ENCODE measurements around the gene IQSEC1.

Gene IQSEC1

GRCh38 chr3:13013994-13014754 lies 59.1 kb downstream of the IQSEC1 start:
- DNase-seq, result no peak

GRCh38 chr3:13013566-13013965 lies 59.7 kb downstream of the IQSEC1 start:
- DNase-seq, result no peak

- DNase-seq, result no peak
These were observed 60.1 kb downstream of the IQSEC1 start for GRCh38 chr3:13013151-13013561.

DNA sequence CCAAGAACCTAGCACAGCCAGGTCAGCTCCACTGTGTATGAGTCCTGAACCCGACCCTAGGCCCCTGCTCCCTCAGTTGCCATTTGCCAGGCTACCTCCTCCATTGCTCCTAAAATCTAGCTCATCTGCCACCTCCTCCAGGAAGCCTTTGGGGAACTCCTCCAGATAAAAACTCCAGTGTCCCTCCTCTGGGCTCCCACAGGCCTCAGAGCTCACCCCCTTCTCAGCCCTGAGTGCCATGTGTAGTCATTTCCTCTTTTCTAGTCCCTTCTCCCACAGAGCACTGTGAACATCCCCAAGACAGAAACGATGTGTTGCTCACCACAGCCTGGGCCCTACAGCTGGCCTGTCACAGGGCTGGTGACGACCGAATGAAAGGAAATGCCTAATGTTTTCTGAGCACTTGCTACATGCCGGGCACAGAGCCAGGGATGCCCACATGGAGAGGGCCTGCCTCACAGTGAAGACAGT lies 61.0 kb downstream of the IQSEC1 start:
- no peak for DNase-seq

GRCh38 chr3:13011573-13012220 lies 61.5 kb downstream of the IQSEC1 start:
- DNase-seq, result no peak

- DNase-seq, result no peak
These were observed 62.3 kb downstream of the IQSEC1 start for GRCh38 chr3:13010780-13011572.

- DNase-seq, result no peak
These were observed 63.3 kb downstream of the IQSEC1 start for GRCh38 chr3:13009946-13010315.

DNA sequence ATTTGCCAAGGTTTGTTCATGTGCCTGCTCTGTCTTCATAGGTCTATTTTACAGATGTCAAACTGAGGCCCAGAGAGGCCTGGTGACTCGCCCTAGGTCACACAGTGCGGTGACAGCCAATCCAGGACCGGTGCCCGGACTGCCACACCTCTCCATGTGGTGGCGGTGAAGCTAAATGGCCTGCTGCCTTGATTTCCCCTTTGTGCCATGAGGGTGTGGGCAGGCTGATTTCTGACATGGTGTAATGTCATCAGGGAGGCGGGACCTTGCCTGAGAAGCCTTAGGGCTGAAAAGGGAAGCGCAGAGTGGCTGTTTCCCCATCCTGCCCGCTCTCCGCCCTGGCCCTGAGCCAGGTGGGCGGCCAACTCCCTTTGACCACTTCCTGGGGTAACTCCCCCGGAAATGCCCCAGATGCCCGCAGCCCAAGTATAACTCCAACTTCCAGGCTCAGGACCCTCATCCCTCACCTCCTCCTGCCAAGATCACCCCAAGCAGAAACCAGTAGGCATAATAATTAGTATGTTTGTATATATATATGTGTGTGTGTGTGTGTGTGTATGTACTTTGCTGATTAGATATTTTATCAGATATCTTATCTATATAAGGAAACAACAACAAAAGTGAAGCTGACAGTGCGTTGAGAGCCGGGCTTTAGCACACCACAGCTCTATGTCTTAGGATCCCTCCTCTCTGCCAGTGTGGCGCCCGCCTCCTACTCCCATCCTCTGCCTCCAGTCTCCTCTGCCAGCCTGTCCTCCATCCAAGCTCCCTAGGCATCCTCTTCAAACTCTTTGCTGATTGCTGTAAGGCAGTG lies 63.9 kb downstream of the IQSEC1 start:
- DNase-seq, result no peak

- no peak for DNase-seq
These were observed 64.9 kb downstream of the IQSEC1 start for GRCh38 chr3:13008155-13008995.

DNA sequence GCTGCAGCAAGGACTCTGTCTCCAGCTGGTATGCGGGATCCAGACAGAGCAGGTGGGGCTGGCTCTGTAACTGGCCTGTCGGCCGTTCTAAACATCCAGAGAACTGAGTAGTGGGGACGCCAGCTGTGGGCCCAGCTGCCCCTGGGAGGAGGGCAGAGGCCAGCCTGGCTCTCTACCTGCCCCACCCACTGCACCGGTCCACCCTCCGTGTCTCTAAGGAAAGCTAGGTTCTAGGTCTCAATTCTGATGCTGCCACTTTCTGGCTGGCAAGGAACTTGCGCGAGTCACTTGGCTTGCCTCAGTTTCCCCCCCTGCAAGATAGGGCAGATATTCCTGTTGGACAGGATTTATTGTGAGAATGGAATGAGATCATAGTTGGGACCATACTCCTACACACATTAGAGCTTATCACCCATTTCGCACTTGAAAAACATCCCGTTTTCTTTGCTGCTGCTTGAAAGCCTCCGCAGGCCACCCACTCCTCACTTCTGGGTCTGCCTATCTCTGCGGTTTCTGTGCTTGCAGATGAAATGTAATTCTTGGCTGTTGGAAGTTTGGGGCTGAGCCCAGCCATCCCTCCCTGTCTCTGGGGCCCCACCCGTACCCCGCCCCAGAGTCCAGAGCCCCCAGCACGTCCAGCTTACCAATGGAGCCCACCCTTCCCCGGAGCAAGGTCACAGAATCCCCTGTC lies 65.8 kb downstream of the IQSEC1 start:
- DNase-seq, result no peak

DNA sequence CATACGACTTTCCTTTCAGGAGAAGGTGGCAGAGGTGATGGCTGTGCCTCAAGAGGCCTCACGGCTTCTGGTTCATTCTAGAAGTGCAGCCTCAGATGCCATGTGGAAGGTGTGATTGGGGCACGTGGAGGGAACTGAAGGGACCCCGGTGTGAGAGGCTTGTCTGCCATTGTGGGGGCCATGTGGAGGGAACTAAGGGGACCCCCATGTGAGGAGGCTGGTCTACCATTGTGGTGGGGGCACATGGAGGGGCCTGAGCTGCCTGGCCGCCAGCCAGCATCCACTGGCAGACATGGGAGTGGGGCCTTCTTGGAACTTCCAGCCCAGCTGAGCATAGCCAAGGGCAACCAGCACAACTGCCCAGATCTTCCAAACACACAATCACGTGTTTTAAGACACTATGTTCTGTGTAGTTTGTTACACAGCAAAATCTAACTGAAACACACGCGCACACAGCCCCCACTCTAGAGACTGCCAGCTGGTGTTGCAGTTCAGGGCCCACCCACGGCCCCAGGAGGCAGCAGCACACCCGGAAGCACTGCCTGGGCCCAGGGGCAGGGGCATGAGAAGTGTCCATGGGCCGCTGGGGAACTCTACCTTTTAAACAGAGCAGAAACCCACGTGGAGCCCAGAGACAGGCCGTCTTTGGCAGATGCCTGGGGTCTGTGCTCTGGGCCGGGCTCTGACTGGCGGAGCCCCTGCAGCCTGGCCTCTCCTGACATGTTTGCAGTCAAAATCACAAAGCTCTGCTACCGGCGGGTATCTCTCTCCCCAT lies 66.8 kb downstream of the IQSEC1 start:
- no peak for DNase-seq

DNA sequence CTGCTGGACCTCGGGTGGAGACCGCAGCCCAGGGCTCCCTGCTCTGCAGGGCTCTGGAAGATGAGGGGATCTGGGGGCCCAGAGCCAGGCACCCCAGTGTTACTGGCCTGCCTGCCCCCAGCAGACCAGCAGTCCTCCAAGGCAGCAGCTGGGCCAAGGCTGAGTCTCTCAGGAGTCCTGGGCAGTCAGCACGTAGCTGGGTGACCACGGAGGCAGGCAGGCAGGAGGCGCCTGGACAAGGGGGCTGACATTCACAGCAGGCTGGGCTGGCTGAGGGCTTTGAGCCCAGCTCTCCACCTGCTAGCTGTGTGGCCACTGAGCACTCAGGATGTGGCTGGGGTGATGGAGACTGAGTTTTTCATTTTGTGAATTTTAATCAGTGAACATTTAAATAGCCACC lies 67.9 kb downstream of the IQSEC1 start:
- DNase-seq, result no peak

DNA sequence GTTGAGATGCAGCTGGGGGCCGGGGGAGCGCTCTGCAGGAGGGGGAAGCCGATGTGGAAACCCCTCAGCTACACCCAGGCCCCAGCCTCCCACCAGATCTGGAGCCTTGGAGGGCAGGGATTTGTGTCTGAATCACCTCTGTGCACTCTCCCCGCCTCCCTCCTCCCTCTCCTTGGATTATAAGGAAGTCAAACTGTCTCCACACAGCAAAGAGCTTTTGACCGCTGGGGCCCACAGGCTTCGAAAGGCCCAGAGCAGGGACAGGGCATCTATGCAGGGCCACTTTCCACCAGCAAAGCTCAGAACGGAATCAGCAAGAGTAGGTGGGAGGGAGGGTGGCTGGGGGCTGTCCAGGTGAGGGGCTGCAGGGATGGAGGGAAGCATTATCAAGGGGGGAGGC lies 68.9 kb downstream of the IQSEC1 start:
- no peak for DNase-seq

- no peak for DNase-seq
These were observed 69.6 kb downstream of the IQSEC1 start for GRCh38 chr3:13003608-13004007.

DNA sequence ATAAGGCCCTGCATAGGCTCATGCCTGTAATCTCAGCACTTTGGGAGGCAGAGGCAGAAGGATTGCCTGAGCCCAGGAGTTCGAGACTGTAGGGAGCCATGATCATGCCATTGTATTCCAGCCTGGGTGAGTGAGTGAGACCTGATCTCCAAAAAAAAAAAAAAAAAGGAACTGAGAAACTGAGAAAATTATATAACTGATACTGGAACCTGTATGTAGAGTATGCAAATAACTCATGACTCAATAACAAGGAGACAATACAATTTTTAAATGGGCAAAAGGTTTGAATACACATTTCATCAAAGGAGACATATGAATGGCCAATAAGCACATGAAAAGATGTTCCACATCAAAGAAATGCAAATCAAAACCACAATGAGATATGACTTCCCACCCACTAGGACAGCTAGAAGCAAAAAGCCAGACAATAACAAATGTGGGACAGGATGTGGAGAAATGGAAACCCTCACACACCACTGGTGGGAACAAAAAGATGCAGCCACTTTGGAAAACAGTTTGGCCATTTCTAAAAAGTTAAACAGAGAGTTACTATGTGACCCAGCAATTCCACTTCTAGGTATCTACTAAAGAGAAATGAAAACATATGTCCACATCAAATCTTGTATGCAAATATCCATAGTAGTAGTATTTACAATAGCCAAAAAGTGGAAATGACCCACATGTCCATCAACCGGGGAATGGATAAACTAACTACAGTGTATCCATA lies 70.7 kb downstream of the IQSEC1 start:
- DNase-seq, result no peak

DNA sequence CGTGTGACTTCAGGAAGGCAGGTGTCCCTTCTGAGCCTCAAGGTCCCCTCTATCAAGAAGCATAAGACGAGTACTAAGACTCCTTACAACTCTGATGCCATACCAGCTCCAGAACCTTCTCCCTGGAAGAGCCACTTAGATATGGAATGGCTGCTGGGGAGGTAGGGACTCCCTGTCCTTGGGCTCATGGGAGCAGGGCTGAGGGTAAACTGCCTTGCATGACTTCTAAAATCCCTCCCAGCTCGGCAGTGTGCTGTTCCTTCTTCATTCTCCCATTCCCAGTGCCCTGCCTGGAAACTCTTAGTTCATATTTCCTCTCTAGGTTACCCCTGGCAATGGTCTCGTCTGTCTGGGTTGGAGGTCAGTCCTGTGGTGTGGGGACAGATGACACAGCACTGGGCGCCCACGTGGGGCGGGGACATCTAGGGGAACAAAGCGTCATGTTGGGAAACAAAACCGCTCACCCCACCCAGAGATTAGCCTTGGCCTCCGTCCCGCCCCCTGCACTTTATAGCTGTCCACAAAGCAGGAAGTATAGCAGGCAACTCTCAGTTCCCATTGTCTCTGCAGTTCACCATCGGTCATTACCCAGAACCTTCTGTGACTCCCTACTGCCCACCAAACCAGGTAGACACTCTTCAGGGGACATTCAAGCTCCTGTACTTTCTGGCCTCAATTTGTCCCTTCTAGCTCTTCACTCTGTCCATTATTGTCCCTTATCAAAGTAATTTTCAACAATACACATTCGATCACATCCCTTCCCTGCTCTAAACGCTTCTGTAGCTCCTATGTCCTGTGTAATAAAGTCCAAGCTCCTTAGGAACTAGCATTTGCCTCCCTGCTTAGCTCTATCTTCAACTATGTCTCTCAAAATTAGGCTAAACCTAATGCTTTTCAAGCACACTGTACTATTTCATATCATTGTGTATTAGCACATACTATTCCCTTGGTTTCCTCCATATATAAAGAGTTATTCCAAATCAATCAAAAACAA lies 73.8 kb downstream of the IQSEC1 start:
- DNase-seq, result no peak

DNA sequence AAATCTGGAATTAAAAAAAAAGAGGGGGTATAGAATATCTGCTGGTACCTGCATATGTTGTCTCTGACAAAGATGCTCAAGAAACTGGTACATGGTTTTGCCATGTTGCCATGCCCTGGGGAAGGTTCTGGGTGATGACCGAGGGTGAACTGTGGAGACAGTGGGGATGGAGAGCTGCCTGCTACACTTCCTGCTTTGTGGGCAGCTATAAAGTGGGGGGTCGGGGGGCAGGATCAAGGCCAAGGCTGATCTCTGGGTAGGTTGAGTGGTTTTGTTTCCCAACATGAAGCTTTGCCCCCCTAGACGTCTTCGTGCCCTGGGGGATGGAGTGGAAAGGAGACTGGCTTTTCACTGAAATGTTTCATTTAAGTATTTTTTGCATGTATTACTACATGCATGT lies 74.6 kb downstream of the IQSEC1 start:
- no peak for DNase-seq

DNA sequence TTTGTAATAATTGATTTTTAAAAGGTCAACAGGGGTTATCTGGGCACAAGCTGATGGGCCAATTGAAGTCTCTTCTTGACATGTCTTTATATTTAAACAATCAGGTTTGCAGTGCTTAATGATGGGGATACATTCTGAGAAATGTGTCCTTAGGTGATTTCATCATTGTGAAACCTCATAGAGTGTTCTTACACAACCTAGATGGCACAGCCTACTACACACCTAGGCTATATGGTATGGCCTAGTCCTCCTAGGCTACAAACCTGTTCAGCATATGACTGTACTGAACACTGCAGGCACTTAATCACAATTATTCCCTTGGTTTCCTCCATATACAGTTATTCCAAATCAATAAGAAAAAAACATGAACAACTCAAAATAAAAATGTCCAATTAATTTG lies 75.8 kb downstream of the IQSEC1 start:
- DNase-seq, result no peak

- DNase-seq, result no peak
These were observed 77.1 kb downstream of the IQSEC1 start for GRCh38 chr3:12996181-12996506.
